ENCODE data around the gene ACTN2. TPM values are rescaled to one million over a fixed set of nuclear protein-coding genes. Genes with fewer than 3 reads are reported as not detected.

The ACTN2 gene
- total RNA-seq, 2 donors from 2014 or later, result 0.79 to 2.2 TPM

DNA sequence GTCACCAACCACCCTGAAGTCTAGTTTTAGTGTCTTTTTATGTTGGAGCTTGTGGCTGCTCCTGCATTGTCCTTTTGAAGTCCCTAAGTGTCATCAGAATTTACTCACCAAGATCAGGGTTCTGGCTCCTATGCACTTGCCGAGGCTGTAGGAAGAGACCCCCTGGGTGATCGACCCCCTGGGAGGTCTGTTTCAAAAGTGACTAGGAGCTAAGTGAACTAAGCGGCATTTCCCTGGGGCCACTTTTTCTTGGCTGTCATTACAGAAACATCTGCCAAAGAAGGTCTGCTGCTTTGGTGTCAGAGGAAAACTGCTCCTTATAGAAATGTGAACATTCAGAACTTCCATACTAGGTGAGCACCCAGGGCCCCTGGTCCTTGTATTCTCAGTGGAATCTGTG, 39.4 kb downstream of the ACTN2 start:
- WGBS, 2 experiments (ENCODE audit: insufficient coverage in 1 of 2, insufficient read length in 1 of 2), result 86% methylated on average over 3 of the region's 3 CpGs; no CpG with 5 or more reads in 1 of the 2 experiments
- Histone ChIP-seq H3K27ac (ENCODE audit: low read depth, low read length) (no peak overlapping the region), H3K9me3 (ENCODE audit: control insufficient read depth, low read length) (no peaks in the 10 kb centered on the region), H3K36me3 (ENCODE audit: control insufficient read depth, insufficient read depth, low read length) (no peaks in the 10 kb centered on the region), H3K4me3 (ENCODE audit: low read length) (no peak overlapping the region), H3K27me3 (ENCODE audit: control insufficient read depth, insufficient read depth, low read length, poor library complexity, severe bottlenecking) (no peaks in the 10 kb centered on the region), H3K4me1 (ENCODE audit: control insufficient read depth, insufficient read depth, low read length) (no peaks in the 10 kb centered on the region), H3K9ac (ENCODE audit: extremely low read depth, low read length, poor library complexity, severe bottlenecking) (no peak overlapping the region)
- Mint-ChIP-seq H3K4me1 (peaks cover 3% of the 10 kb centered on the region), H3K27ac (no peak overlapping the region), H3K9me3 (no peaks in the 10 kb centered on the region), H3K36me3 (ENCODE audit: low read depth) (no peaks in the 10 kb centered on the region), H3K27me3 (ENCODE audit: insufficient read depth) (no peaks in the 10 kb centered on the region), H3K4me3 (no peak overlapping the region)
- DNase-seq, result no peak
- TF ChIP-seq, protein P1, sequence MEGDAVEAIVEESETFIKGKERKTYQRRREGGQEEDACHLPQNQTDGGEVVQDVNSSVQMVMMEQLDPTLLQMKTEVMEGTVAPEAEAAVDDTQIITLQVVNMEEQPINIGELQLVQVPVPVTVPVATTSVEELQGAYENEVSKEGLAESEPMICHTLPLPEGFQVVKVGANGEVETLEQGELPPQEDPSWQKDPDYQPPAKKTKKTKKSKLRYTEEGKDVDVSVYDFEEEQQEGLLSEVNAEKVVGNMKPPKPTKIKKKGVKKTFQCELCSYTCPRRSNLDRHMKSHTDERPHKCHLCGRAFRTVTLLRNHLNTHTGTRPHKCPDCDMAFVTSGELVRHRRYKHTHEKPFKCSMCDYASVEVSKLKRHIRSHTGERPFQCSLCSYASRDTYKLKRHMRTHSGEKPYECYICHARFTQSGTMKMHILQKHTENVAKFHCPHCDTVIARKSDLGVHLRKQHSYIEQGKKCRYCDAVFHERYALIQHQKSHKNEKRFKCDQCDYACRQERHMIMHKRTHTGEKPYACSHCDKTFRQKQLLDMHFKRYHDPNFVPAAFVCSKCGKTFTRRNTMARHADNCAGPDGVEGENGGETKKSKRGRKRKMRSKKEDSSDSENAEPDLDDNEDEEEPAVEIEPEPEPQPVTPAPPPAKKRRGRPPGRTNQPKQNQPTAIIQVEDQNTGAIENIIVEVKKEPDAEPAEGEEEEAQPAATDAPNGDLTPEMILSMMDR (conservative IDR thresholded peaks at IDR 0.05), result no peak

DNA sequence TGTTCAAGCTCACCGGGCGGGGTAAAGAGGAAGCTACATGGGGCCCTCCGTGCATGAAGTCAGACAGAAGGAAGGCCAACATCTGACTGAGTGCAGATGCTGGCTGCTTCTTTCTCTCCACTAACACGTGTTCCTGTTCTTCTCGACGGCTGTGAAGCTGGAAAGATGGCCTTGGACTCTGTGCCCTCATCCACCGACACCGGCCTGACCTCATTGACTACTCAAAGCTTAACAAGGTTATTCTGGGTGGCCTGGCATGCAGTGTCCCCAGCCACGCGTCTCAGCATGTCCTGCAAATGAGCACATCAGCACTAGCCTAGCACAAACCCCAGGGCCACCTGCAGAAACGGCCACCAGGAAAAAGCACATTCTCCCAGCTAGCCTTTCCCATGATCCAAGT, 41.2 kb downstream of the ACTN2 start:
- H3K9me3 Mint-ChIP-seq, result no peaks in the 10 kb centered on the region
- no peak overlapping the region for H3K4me3 Mint-ChIP-seq
- WGBS, 2 experiments (ENCODE audit: insufficient coverage in 1 of 2, insufficient read length in 1 of 2), result 90 to 94% methylated on average over 8 to 11 of the region's 11 CpGs
- H3K36me3 Mint-ChIP-seq (ENCODE audit: low read depth), result no peaks in the 10 kb centered on the region
- H3K4me3 ChIP-seq (ENCODE audit: low read length), result no peak overlapping the region
- no peaks in the 10 kb centered on the region for H3K36me3 ChIP-seq (ENCODE audit: control insufficient read depth, insufficient read depth, low read length)
- H3K4me1 Mint-ChIP-seq, result peaks cover 6% of the 10 kb centered on the region
- H3K27ac ChIP-seq (ENCODE audit: low read depth, low read length), result no peak overlapping the region
- TF ChIP-seq, protein P1 (conservative IDR thresholded peaks at IDR 0.05), result no peak
- DNase-seq, result no peak
- H3K9ac ChIP-seq (ENCODE audit: extremely low read depth, low read length, poor library complexity, severe bottlenecking), result no peak overlapping the region
- H3K27me3 ChIP-seq (ENCODE audit: control insufficient read depth, insufficient read depth, low read length, poor library complexity, severe bottlenecking), result no peaks in the 10 kb centered on the region
- H3K4me1 ChIP-seq (ENCODE audit: control insufficient read depth, insufficient read depth, low read length), result no peaks in the 10 kb centered on the region
- H3K27me3 Mint-ChIP-seq (ENCODE audit: insufficient read depth), result no peaks in the 10 kb centered on the region
- no peak overlapping the region for H3K27ac Mint-ChIP-seq
- no peaks in the 10 kb centered on the region for H3K9me3 ChIP-seq (ENCODE audit: control insufficient read depth, low read length)

DNA sequence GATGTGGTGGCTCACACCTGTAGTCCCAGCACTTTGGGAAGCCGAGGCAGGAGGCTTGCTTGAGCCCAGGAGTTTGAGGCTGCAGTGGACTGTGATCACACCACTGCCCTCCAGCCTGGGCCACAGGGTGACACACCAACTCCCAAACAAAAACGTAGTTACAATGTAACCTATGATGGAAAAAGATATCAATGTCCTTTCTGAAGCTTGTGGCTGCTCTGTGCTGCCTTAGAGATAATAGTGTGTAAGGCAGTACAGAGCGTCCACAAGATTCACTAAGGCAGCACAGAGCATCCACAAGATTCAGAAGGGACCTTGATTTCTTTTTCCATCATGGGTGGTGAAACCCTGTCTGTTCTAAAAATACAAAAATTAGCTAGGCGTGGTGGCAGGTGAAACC, 42.5 kb downstream of the ACTN2 start:
- H3K27me3 Mint-ChIP-seq (ENCODE audit: insufficient read depth), result no peaks in the 10 kb centered on the region
- WGBS, 2 experiments (ENCODE audit: insufficient coverage in 1 of 2, insufficient read length in 1 of 2), result 98 to 100% methylated on average over 2 to 4 of the region's 4 CpGs

More for the DNA sequence above, 42.5 kb downstream of the ACTN2 start:
- Histone ChIP-seq H3K4me1 (ENCODE audit: control insufficient read depth, insufficient read depth, low read length) (no peaks in the 10 kb centered on the region), H3K9ac (ENCODE audit: extremely low read depth, low read length, poor library complexity, severe bottlenecking) (no peak overlapping the region), H3K9me3 (ENCODE audit: control insufficient read depth, low read length) (no peaks in the 10 kb centered on the region), H3K4me3 (ENCODE audit: low read length) (no peak overlapping the region), H3K27ac (ENCODE audit: low read depth, low read length) (no peak overlapping the region), H3K36me3 (ENCODE audit: control insufficient read depth, insufficient read depth, low read length) (no peaks in the 10 kb centered on the region), H3K27me3 (ENCODE audit: control insufficient read depth, insufficient read depth, low read length, poor library complexity, severe bottlenecking) (no peaks in the 10 kb centered on the region)
- no peak overlapping the region for H3K4me3 Mint-ChIP-seq
- TF ChIP-seq, protein P1 (conservative IDR thresholded peaks at IDR 0.05), result no peak
- peaks cover 6% of the 10 kb centered on the region for H3K4me1 Mint-ChIP-seq
- no peak for DNase-seq
- no peak overlapping the region for H3K27ac Mint-ChIP-seq
- H3K36me3 Mint-ChIP-seq (ENCODE audit: low read depth), result no peaks in the 10 kb centered on the region
- H3K9me3 Mint-ChIP-seq, result no peaks in the 10 kb centered on the region
